HEK293T (cell line): Measurements from ENCODE around the gene GLCE.

Source experiments
- CTCF ChIA-PET: fragments of 350-600 bp; formaldehyde crosslinking; extraction: SDS; loops from one replicate; lab custom pipeline; 2021; ENCODE audit warnings: antibody characterized with exemption, inconsistent platforms; lab: Yijun Ruan, JAX
- POLR2A ChIA-PET: fragments of 350-600 bp; formaldehyde crosslinking; extraction: SDS; loops from one replicate; lab custom pipeline; 2020; ENCODE audit warnings: antibody characterized with exemption, inconsistent platforms; lab: Yijun Ruan, JAX
- DNase-seq: peaks from one replicate; pipeline ENCODE4 v3.0.0; 2012; ENCODE audit warnings: mixed read lengths; ENCODE audit errors: extremely low spot score
- ARNT ChIP-seq: fragments of 450-650 bp; IDR thresholded peaks from 2 replicates; pipeline ENCODE4 v1.6.1; 2017; ENCODE audit warnings: mild to moderate bottlenecking
- BHLHE40 ChIP-seq: fragments of 450-650 bp; IDR thresholded peaks from 2 replicates; pipeline ENCODE4 v1.6.1; 2016; ENCODE audit warnings: mild to moderate bottlenecking, moderate library complexity, borderline replicate concordance
- CTBP1 ChIP-seq: fragments of 450-650 bp; IDR thresholded peaks from 2 replicates; pipeline ENCODE4 v1.6.1; 2016; ENCODE audit warnings: borderline replicate concordance
- ELF4 ChIP-seq: fragments of 450-650 bp; IDR thresholded peaks from 2 replicates; pipeline ENCODE4 v1.6.1; 2017; ENCODE audit warnings: antibody characterized with exemption
- FOXA1 ChIP-seq: fragments of 450-650 bp; IDR thresholded peaks from 2 replicates; pipeline ENCODE4 v1.6.1; 2016; ENCODE audit warnings: mild to moderate bottlenecking
- FOXK2 ChIP-seq: fragments of 450-650 bp; IDR thresholded peaks from 2 replicates; pipeline ENCODE4 v1.6.1; 2016; ENCODE audit warnings: mild to moderate bottlenecking
- FOXM1 ChIP-seq: fragments of 450-650 bp; IDR thresholded peaks from 2 replicates; pipeline ENCODE4 v1.6.1; 2017; ENCODE audit warnings: mild to moderate bottlenecking, borderline replicate concordance
- HDGF ChIP-seq: fragments of 450-650 bp; IDR thresholded peaks from 2 replicates; pipeline ENCODE4 v1.6.1; 2017; ENCODE audit warnings: antibody characterized with exemption, borderline replicate concordance
- L3MBTL2 ChIP-seq: fragments of 450-650 bp; conservative IDR thresholded peaks from 2 replicates; pipeline ENCODE4 v1.6.1; 2016; ENCODE audit warnings: mild to moderate bottlenecking
- LEF1 ChIP-seq: fragments of 450-650 bp; IDR thresholded peaks from 2 replicates; pipeline ENCODE4 v1.6.1; 2017; ENCODE audit warnings: mild to moderate bottlenecking, borderline replicate concordance
- NFRKB ChIP-seq: fragments of 450-650 bp; IDR thresholded peaks from 2 replicates; pipeline ENCODE4 v1.6.1; 2016; ENCODE audit warnings: mild to moderate bottlenecking, moderate library complexity
- SP1 ChIP-seq: fragments of 450-650 bp; IDR thresholded peaks from 2 replicates; pipeline ENCODE4 v1.6.1; 2017
- SUZ12 ChIP-seq: fragments of 450-650 bp; IDR thresholded peaks from 2 replicates; pipeline ENCODE4 v1.6.1; 2016; ENCODE audit warnings: mild to moderate bottlenecking
- TARDBP ChIP-seq: fragments of 450-650 bp; IDR thresholded peaks from 2 replicates; pipeline ENCODE4 v1.6.1; 2016
- ZNF384 ChIP-seq: fragments of 450-650 bp; IDR thresholded peaks from 2 replicates; pipeline ENCODE4 v1.6.1; 2016
- TF ChIP-seq, protein P1 (sequence below): fragments of 450-650 bp; IDR thresholded peaks from 2 replicates; pipeline ENCODE4 v1.6.1; 2016

GLCE gene

DNA sequence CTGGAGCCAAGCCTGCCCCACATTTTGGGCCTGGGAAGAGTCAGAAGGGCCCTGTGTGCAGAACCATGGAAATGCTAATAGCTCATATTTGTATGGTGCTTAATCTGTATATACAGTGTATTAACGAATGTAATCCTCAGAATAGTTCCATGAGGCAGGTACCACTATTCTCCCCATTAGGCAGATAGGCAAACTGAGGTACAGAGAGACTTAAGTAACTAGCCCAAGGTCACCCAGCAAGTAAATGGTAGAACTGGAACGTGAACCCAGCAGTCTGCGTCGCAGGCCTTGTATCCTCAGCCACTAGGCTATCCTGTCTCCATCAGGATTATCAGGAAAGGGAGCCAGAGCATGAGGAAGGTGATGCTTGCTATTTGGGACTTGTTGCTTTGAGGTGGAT is 28.0 kb upstream of the GLCE start:
- CTCF ChIA-PET: interaction anchor here (0.7 to 1.0 kb wide), 2 partner anchors 13 to 481 kb away, joined by 3 read pairs; no protein-coding TSS in a partner anchor
- TF ChIP-seq TARDBP: no peak
- TF ChIP-seq L3MBTL2: no peak
- no peak for TF ChIP-seq HDGF
- no peak for TF ChIP-seq CTBP1
- TF ChIP-seq ZNF384: no peak
- TF ChIP-seq NFRKB: no peak
- TF ChIP-seq ELF4: no peak
- TF ChIP-seq SP1: no peak
- no peak for TF ChIP-seq FOXM1
- TF ChIP-seq ARNT: no peak
- no peak for TF ChIP-seq BHLHE40
- TF ChIP-seq SUZ12: no peak
- no peak for TF ChIP-seq FOXK2
- no peak for TF ChIP-seq FOXA1
- no peak for TF ChIP-seq LEF1
- TF ChIP-seq, protein P1, sequence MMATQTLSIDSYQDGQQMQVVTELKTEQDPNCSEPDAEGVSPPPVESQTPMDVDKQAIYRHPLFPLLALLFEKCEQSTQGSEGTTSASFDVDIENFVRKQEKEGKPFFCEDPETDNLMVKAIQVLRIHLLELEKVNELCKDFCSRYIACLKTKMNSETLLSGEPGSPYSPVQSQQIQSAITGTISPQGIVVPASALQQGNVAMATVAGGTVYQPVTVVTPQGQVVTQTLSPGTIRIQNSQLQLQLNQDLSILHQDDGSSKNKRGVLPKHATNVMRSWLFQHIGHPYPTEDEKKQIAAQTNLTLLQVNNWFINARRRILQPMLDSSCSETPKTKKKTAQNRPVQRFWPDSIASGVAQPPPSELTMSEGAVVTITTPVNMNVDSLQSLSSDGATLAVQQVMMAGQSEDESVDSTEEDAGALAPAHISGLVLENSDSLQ: no peak
- DNase-seq: no peak
- POLR2A ChIA-PET: no interaction called here

DNA sequence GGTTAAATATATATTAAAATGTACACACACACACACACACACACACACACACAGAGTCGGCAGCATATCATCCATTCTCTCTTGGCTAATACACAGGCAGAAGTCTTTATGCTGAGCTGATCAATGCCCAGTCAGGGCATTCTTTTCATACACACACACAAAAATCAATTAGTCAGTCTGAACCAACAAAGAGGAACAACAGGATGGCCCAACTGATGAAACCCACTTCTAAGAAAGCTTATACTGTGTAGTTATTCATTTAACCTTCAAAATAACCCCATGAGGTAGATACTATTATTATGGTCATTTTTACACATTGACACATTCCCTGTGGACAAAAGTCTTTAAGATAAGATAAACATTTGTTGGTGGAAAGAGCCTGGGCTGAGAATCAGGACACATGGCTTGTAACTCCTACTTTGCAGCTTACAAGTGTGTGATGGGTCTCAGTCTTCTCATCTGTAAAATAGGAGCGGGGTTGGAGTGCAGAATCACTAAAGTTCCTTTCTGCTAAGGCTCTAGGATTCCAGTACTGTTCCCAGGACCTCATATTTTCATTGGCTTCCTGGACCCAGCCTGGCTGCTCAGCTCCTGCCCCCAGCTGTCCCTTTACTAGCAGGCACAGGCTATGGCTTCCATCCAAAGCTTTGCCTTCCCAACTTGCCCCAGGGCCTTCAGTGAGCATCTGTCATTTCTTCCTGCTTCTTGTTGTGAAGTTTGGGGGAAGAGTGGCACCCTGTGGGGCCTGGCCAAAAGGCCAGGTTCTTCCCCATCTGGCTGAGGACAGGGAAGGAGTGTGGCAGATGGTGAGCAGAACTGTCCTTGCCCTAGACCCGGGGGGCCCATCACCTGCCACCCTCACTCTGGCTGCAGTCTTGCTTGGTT is 27.2 kb upstream of the GLCE start:
- ChIA-PET CTCF (interaction anchor here (0.7 to 1.0 kb wide), 2 partner anchors 12 to 482 kb away, joined by 3 read pairs; no protein-coding TSS in a partner anchor), POLR2A (no interaction called here)
- DNase-seq: no peak
- TF ChIP-seq ZNF384 (no peak), ARNT (no peak)

DNA sequence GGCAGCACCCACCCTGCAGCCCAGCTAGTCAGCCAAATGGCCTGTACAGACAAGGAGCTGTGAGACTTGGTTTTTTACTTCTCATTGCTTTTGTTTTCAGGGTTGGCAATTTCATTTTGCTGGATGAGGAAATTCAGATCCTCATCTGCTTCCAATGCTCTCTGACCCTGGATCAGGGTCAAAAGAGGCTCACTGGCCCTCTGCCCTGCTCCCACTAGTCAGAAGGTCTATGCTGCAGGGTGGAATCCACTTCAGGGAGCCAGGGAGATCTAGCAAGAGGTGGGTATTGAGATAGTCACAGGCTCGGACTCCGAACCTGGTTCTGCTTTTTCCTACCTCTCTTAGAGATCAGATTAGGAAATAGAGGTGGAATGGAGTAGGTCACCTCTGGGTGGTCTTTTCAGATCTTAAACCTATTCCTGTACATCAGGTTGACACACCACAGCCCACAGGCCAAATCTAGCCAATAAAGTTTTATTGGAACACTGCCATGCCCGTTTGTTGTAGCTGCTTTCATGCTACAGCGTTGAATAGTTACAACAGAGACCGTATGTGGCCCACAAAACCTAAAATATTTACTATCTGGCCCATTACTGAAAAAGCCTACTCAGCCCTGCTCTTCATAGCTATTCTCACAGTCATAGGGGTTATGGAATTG is 26.4 kb upstream of the GLCE start:
- no peak for TF ChIP-seq NFRKB
- TF ChIP-seq FOXK2: no peak
- TF ChIP-seq SUZ12: no peak
- TF ChIP-seq CTBP1: no peak
- no peak for TF ChIP-seq ELF4
- TF ChIP-seq HDGF: no peak
- no peak for TF ChIP-seq TARDBP
- no peak for TF ChIP-seq SP1
- TF ChIP-seq LEF1: no peak
- no peak for TF ChIP-seq FOXA1
- TF ChIP-seq, protein P1: no peak
- TF ChIP-seq BHLHE40: no peak
- no peak for TF ChIP-seq L3MBTL2
- no peak for TF ChIP-seq ARNT
- TF ChIP-seq ZNF384: no peak
- TF ChIP-seq FOXM1: no peak
- ChIA-PET CTCF (no interaction called here), POLR2A (no interaction called here)
- no peak for DNase-seq

DNA sequence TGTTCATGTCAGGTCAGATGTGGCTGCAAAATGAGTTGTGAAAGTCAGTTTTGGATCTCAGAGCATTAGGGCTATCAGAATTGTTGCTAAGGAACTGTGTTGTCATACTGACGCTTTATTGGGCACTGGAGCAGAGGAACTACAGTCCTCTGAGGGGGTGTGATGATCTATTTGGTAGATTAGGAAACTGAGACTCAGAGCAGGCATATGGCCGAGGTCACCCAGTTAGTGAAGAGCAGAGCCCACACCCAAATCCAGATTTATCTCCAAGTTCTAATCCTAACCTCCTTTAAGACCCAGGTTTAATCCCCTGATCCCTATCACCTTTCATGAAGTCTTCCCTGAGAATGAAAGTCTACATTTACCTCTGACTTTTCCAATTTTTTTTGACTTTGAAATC is 25.6 kb upstream of the GLCE start:
- POLR2A ChIA-PET: no interaction called here
- TF ChIP-seq FOXA1: no peak
- TF ChIP-seq SP1: no peak
- no peak for TF ChIP-seq ZNF384
- TF ChIP-seq, protein P1: no peak
- TF ChIP-seq SUZ12: no peak
- no peak for TF ChIP-seq HDGF
- no peak for TF ChIP-seq ARNT
- TF ChIP-seq BHLHE40: no peak
- TF ChIP-seq CTBP1: no peak
- TF ChIP-seq ELF4: no peak
- CTCF ChIA-PET: no interaction called here
- DNase-seq: no peak

DNA sequence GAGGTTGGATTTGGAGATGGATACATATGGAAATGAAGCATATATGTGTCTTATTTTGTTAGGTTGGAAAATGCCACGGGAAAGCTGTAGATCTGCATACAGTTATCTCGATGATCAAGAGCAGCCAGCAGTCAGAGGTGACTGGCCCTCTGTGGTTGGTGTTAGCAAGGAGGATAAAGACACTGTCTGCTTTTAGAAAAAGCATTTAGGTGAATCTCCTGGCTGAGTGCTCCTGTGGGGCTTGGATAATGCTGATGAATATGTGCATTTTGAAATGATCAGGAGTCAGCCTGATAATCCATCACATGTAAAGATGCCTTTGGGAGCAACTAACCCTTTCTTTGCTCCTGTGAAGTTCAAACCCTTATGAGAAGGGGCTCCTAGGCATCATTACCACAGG is 24.9 kb upstream of the GLCE start:
- POLR2A ChIA-PET: no interaction called here
- CTCF ChIA-PET: no interaction called here
- no peak for DNase-seq
- TF ChIP-seq ARNT (no peak), FOXA1 (no peak), FOXM1 (no peak), FOXK2 (no peak), SP1 (no peak), L3MBTL2 (no peak), LEF1 (no peak), CTBP1 (no peak), ZNF384 (no peak), SUZ12 (no peak), BHLHE40 (no peak), HDGF (no peak), TARDBP (no peak), ELF4 (no peak)
- TF ChIP-seq, protein P1: no peak
